HG02678 (cell line): ENCODE measurements around the gene MPP2.

Experiments used
- ATAC-seq: cut with Tn5 transposase; IDR thresholded peaks from one replicate; pipeline ENCODE4 v1.9.1; 2021; ENCODE audit warnings: mild to moderate bottlenecking, moderate library complexity; ENCODE audit not compliant: unreplicated experiment

MPP2 gene

GRCh38 chr17:43825567-43825966 is 81.8 kb downstream of the MPP2 start:
- no peak for ATAC-seq
